Activated B cell treated with CpG ODN at 0.5 μM for 24 hours (primary cell): Measurements from ENCODE around the gene WASF3. TPM values are rescaled to one million over a fixed set of nuclear protein-coding genes. Genes with fewer than 3 reads are reported as not detected.

Experiments
- ATAC-seq: fragments of 200-7000 bp; cut with Tn5 transposase; one replicate; pipeline ENCODE4 v1.10.0; 2021; ENCODE audit warnings: low read depth, mild to moderate bottlenecking, moderate library complexity
- CTCF ChIA-PET: fragments of 350-600 bp; sonication (Branson Sonifier 250); formaldehyde crosslinking; loops from one replicate; lab custom pipeline; 2021; ENCODE audit warnings: antibody characterized with exemption; lab: Charles Lee
- POLR2A ChIA-PET: fragments of 350-600 bp; sonication (Branson Sonifier 250); formaldehyde crosslinking; loops from one replicate; lab custom pipeline; 2021; ENCODE audit warnings: antibody characterized with exemption; lab: Charles Lee
- DNase-seq: peaks from one replicate; pipeline ENCODE4 v3.0.0; 2022
- H3K27ac Mint-ChIP-seq: one replicate; pipeline ENCODE4 v1.8.0; 2020; ENCODE audit warnings: mixed read lengths
- H3K27me3 Mint-ChIP-seq: one replicate; pipeline ENCODE4 v1.8.0; 2021; ENCODE audit warnings: mixed read lengths
- H3K36me3 Mint-ChIP-seq: one replicate; pipeline ENCODE4 v1.8.0; 2021; ENCODE audit warnings: low read depth, mixed read lengths
- H3K4me1 Mint-ChIP-seq: one replicate; pipeline ENCODE4 v1.8.0; 2021; ENCODE audit warnings: mixed read lengths
- H3K4me3 Mint-ChIP-seq: one replicate; pipeline ENCODE4 v1.8.0; 2020; ENCODE audit warnings: mild to moderate bottlenecking, mixed read lengths
- H3K9me3 Mint-ChIP-seq: one replicate; pipeline ENCODE4 v1.8.0; 2020; ENCODE audit warnings: mixed read lengths
- intact Hi-C: fragments of 100-400 bp; cut with micrococcal nuclease; formaldehyde crosslinking; loops from one replicate; pipeline ENCODE4 v1.15.1; 2024
- total RNA-seq: library from RNA; stranded (reverse); gene quantifications from 2 replicates; pipeline ENCODE4 v1.2.3, GENCODE V29; 2022
- TF ChIP-seq, protein P1 (sequence below): fragments of 200-600 bp; IDR thresholded peaks from one replicate; pipeline ENCODE4 v1.8.0; 2022; ENCODE audit warnings: antibody characterized with exemption, mild to moderate bottlenecking

The WASF3 gene
- total RNA-seq, 1 donor from 2014 or later: 0.35 TPM

DNA sequence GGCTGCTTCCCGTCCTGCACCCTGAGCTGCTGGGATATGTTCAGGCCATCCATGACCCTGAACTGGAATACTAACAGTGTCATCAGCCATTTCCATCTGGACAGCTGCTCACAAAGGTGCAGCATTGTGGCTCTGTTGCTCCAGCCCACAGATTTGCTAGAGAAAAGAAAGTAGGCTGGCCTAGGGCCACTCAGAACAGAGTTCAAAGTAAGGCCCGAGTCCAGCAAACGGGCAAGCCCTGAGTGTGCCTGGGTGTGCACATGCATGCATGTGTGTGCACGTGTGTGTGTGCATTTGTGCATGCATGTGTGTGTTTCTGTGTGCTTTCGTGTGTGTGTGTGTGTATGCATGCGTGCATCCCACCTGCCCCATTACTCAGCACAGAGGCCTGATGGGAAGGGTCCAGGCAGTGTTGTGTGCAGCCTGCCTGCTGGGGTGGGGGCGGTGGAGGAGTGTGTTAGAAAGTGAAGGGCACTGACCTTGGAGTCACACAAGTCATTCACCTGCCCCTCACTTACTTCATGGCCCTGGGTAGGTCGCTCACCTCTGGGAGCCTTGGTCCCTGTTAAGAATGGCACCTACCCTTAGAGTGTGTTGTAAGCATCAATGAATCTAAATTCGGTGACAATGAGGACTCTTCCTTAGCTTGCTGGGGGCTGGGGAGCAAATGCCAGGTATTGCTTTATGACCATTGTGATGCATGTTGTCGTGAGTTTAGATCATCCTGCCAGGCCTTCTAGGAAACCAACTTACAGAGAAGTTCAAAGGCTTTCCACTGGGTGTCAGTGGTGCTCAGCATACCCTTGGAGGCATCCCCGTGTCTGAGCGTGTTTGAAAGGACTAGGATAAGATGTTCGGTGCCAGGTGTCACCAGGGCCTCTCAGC, 149.9 kb downstream of the WASF3 start:
- Mint-ChIP-seq H3K9me3 (peaks cover 2% of the 10 kb centered on the region), H3K36me3 (no peaks in the 10 kb centered on the region), H3K27ac (no peak overlapping the region), H3K27me3 (peaks cover 10% of the 10 kb centered on the region), H3K4me3 (no peak overlapping the region), H3K4me1 (no peaks in the 10 kb centered on the region)
- ATAC-seq: no peak
- CTCF ChIA-PET: interaction anchor here (0.8 to 2.1 kb wide), 4 partner anchors 9 to 222 kb away, joined by 3 to 6 read pairs (median 3); no protein-coding TSS in a partner anchor
- TF ChIP-seq, protein P1, sequence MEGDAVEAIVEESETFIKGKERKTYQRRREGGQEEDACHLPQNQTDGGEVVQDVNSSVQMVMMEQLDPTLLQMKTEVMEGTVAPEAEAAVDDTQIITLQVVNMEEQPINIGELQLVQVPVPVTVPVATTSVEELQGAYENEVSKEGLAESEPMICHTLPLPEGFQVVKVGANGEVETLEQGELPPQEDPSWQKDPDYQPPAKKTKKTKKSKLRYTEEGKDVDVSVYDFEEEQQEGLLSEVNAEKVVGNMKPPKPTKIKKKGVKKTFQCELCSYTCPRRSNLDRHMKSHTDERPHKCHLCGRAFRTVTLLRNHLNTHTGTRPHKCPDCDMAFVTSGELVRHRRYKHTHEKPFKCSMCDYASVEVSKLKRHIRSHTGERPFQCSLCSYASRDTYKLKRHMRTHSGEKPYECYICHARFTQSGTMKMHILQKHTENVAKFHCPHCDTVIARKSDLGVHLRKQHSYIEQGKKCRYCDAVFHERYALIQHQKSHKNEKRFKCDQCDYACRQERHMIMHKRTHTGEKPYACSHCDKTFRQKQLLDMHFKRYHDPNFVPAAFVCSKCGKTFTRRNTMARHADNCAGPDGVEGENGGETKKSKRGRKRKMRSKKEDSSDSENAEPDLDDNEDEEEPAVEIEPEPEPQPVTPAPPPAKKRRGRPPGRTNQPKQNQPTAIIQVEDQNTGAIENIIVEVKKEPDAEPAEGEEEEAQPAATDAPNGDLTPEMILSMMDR: no peak
- POLR2A ChIA-PET: no interaction called here
- no peak for DNase-seq
- intact Hi-C loops: loop anchor here (1.0 kb wide), 2 partner anchors 166 to 223 kb away; no protein-coding TSS in a partner anchor

DNA sequence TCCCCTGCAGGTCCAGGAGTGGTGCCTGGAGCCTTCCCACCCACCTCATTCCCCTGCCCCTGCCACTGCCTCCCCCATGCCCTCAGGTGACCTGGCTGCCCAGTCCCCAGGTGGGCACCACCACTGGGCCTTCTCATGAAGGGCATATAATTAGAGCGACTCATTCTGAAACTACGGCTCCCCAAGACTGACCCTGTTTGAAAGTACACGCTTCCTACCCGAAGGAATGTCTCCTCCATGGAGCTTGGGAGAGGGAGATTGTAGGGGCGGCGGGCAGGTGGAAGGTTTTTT, 150.5 kb downstream of the WASF3 start:
- no peaks in the 10 kb centered on the region for H3K4me1 Mint-ChIP-seq
- H3K4me3 Mint-ChIP-seq: no peak overlapping the region
- ATAC-seq: no peak
- no peak for DNase-seq
- CTCF ChIA-PET: interaction anchor here (0.8 to 2.1 kb wide), 3 partner anchors 163 to 222 kb away, joined by 3 to 6 read pairs (median 3); no protein-coding TSS in a partner anchor
- TF ChIP-seq, protein P1: no peak
- intact Hi-C loops: no loop called here
- H3K27ac Mint-ChIP-seq: no peak overlapping the region
- peaks cover 14% of the 10 kb centered on the region for H3K27me3 Mint-ChIP-seq
- POLR2A ChIA-PET: no interaction called here
- peaks cover 2% of the 10 kb centered on the region for H3K9me3 Mint-ChIP-seq
- H3K36me3 Mint-ChIP-seq: no peaks in the 10 kb centered on the region

DNA sequence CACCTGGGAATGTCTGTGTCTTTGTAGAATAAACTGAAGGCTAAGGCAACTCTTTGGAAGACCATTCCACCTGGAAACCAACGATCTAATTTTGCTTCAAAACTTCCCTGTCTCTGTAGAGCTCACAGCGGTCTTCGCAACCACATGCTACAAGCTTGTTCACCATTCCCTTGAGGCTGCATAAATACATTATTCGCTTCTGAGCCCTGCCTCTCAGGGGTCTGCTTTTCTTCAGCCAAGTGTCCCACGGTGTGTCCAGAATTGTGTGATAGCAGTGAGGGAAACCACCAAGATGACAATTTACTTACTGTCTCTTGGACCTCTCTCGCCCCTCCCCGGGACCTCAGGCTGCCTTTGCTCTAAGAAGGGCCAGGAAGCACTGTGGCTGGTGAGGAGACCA, 152.0 kb downstream of the WASF3 start:
- Mint-ChIP-seq H3K9me3 (peaks cover 2% of the 10 kb centered on the region), H3K4me3 (no peak overlapping the region), H3K27ac (no peak overlapping the region), H3K27me3 (peaks cover 13% of the 10 kb centered on the region), H3K4me1 (no peaks in the 10 kb centered on the region), H3K36me3 (no peaks in the 10 kb centered on the region)
- TF ChIP-seq, protein P1: no peak
- CTCF ChIA-PET: no interaction called here
- intact Hi-C loops: no loop called here
- ATAC-seq (no peak), DNase-seq (no peak)
- POLR2A ChIA-PET: no interaction called here

DNA sequence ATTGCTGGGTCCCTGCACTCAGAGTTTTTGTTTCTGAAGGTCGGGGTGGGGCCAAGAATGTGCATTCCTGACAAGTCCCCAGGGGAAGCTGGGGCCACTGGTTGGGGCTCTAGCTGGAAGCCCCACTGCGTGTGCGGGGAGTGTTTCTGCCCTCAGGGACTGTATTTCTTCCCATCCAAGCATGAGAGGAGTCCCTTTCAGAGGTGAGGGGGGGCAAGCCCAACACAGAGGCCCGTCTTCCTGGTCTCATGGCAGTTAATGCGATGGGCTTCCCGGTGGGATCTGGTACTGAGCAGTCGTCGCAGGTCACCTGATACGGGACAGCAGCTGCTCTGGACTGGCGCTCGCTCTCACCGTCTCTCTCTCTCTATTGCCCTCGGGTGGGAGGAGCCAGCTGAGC, 152.7 kb downstream of the WASF3 start:
- H3K36me3 Mint-ChIP-seq: no peaks in the 10 kb centered on the region
- H3K4me1 Mint-ChIP-seq: no peaks in the 10 kb centered on the region
- no peak overlapping the region for H3K4me3 Mint-ChIP-seq
- peaks cover 11% of the 10 kb centered on the region for H3K27me3 Mint-ChIP-seq
- peaks cover 2% of the 10 kb centered on the region for H3K9me3 Mint-ChIP-seq
- intact Hi-C loops: no loop called here
- ChIA-PET POLR2A (no interaction called here), CTCF (no interaction called here)
- no peak for ATAC-seq
- H3K27ac Mint-ChIP-seq: no peak overlapping the region
- no peak for DNase-seq
- TF ChIP-seq, protein P1: no peak

DNA sequence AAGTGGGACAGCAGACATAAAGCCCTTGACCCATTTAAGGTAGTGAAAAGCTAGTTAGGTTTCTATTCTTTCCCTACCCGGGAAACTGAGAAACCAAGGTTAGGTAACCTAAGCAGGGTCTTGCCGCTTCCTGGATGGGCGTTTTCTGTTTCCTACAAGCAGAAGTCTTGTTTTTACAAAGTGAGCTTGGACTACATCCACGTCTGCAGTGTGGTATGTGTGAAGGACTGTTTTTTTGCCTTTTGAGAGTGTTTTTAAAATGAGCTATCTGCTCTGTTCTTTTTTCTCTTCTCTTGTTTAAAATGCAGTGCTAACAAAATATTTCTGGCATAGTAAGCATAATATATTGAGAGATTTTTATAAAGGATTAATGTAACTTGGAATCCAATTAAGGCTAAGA, 153.7 kb downstream of the WASF3 start:
- no peak for ATAC-seq
- CTCF ChIA-PET: interaction anchor here (2.2 kb wide), 1 partner anchor 13 kb away, joined by 9 read pairs; no protein-coding TSS in a partner anchor
- no peaks in the 10 kb centered on the region for H3K4me1 Mint-ChIP-seq

More for the DNA sequence above, 153.7 kb downstream of the WASF3 start:
- H3K9me3 Mint-ChIP-seq: peaks cover 2% of the 10 kb centered on the region
- no peak overlapping the region for H3K27ac Mint-ChIP-seq
- peaks cover 7% of the 10 kb centered on the region for H3K27me3 Mint-ChIP-seq
- intact Hi-C loops: no loop called here
- TF ChIP-seq, protein P1: no peak
- no peak overlapping the region for H3K4me3 Mint-ChIP-seq
- POLR2A ChIA-PET: no interaction called here
- no peak for DNase-seq
- H3K36me3 Mint-ChIP-seq: no peaks in the 10 kb centered on the region
